Keratinocyte (primary cell): ENCODE results near the gene PTPN2.

Experiments used
- CTCF ChIP-seq, 3 experiments: IDR thresholded peaks in 1 of 3; conservative IDR thresholded peaks in 1 of 3; optimal IDR thresholded peaks in 1 of 3; 2 replicates in 2 of 3; 3 replicates in 1 of 3; pipeline versions ENCODE3 to v1.5.1; 2011; ENCODE audit warnings: low read length in 3 of 3, mild to moderate bottlenecking in 3 of 3, moderate library complexity in 2 of 3, control low read depth in 1 of 3, inconsistent platforms in 1 of 3; ENCODE audit not compliant: insufficient read depth in 2 of 3; ENCODE audit errors: extremely low read depth in 1 of 3
- EZH2 ChIP-seq: IDR thresholded peaks from one replicate; pipeline ENCODE4 v1.6.1; 2012; ENCODE audit warnings: inconsistent platforms, mild to moderate bottlenecking, low read length, moderate library complexity

GRCh38 chr18:12906773-12907172 lies 22.7 kb upstream of the PTPN2 start:
- TF ChIP-seq EZH2 = no peak
- no peak for TF ChIP-seq CTCF (optimal IDR thresholded peaks at IDR 0.05 in 1 of 3, IDR thresholded peaks at IDR 0.05 in 1 of 3, conservative IDR thresholded peaks at IDR 0.05 in 1 of 3; ENCODE audit: extremely low read depth in 1 of 3, insufficient read depth in 2 of 3, low read length in 3 of 3)
